Fibroblast of pulmonary artery (primary cell): ENCODE measurements around the gene RIPOR3.
A peak's percentile ranks its signal among the peaks of the same experiment; 100 is the strongest.

Source experiments
- DNase-seq: peaks from one replicate; pipeline ENCODE4 v3.0.0-alpha.2; 2010; ENCODE audit warnings: low read depth
- H3K4me3 ChIP-seq: replicated peaks from 2 replicates; pipeline ENCODE4 v1.5.1; 2011; ENCODE audit warnings: low read depth, mild to moderate bottlenecking, control low read depth, low read length, moderate library complexity
- CTCF ChIP-seq: IDR thresholded peaks from 2 replicates; pipeline ENCODE4 v1.5.1; 2011; ENCODE audit warnings: mild to moderate bottlenecking, control low read depth, low read length, inconsistent platforms; ENCODE audit errors: missing control alignments

The RIPOR3 gene

GRCh38 chr20:50668326-50668725 lies 23.0 kb downstream of the RIPOR3 start:
- TF ChIP-seq CTCF: no peak

DNA sequence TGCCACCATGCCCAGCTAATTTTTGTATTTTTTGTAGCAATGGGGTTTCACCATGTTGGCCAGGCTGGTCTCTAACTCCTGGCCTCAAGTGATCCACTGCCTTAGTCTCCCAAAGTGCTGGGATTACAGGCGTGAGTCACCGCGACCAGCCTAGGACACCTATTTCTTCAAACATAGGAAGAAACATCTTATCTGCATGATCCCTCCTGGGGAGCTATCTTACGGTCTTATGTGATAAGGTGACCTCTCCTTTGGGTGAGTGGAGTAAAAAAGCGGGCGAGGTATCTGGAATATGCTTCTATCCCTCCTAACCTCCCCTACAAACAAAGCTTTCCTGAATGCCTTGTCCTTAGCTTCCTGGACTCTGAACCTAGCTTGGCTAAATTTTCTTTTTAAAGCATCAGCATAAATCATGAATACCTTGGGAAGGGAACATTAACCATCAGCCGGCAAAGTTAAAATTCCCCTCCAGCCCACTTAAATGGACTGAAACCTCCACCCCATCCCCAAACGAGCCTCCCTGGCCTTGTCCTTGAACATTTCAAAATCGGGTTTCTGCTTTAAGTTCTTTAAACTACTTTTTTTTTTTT lies 24.5 kb downstream of the RIPOR3 start:
- DNase-seq: no peak
- TF ChIP-seq CTCF: no peak
- H3K4me3 ChIP-seq: no peak overlapping the region

More at GRCh38 chr20:50668326-50668725, 23.0 kb downstream of the RIPOR3 start:
- H3K4me3 ChIP-seq: no peak overlapping the region
- no peak for DNase-seq

- no peak overlapping the region for H3K4me3 ChIP-seq
- no peak for DNase-seq
- TF ChIP-seq CTCF: no peak
Observed at GRCh38 chr20:50664254-50664653, 27.1 kb downstream of the RIPOR3 start.

GRCh38 chr20:50663095-50663821 lies 28.1 kb downstream of the RIPOR3 start:
- no peak overlapping the region for H3K4me3 ChIP-seq
- DNase-seq: no peak
- no peak for TF ChIP-seq CTCF

DNA sequence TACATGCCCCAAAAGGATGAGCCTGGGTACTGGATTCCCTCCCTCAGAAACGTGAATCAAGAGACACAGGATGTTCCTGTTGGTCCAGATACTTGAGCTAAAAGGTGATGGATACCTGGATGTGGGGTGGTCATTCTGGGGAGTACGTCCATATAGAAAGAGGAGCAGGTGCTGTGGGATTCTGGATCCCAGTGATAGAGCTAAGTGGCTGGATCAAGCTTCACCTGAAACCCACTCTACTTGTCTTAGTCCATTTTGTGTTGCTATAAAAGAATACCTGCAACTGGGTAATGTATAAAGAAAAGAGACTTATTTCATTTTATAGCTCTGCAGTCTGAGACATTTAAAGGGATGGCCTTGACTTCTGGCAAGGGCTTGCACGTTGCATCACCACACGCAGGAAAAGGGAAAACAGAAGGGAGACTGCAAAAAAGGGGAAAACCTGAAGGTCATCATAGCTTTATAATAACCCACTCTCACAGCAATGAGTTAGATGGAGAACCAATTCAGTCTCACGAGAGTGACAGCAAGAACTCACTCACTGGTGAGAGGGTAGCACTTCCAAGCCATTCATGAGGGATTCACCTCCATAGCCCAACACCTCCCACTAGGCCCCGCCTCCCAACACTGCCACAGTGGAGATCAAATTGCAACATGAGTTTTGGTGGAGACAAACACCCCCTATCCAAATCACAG lies 31.2 kb downstream of the RIPOR3 start:
- no peak overlapping the region for H3K4me3 ChIP-seq
- no peak for DNase-seq
- no peak for TF ChIP-seq CTCF

DNA sequence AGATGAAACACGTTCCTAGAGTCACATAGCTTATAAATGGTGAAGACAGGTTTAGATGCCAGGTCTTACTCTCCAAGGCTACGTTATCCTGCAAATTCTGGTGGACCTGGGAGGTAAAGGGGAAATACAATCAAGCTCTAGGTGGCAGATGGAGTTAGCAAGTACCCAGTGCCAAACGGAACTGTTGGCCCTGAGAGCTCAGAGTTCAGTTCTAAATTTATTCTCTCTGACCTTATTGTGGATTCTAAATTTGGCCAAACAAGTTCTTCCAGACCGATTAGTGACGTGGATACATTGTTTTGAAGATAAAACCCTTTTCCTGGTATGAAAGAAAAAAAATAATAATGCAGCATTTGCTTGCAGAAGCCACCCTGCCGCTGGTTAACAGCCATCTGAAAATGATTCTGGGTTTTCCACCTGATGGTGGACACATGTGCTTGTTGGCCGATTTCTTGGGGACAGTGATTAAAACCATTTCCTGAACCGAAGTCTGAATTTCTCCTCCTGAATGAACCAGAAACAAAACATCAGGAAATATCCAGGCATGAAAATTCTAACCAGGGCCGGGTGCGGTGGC lies 32.5 kb downstream of the RIPOR3 start:
- peak; percentile 52 for DNase-seq
- no peak overlapping the region for H3K4me3 ChIP-seq
- no peak for TF ChIP-seq CTCF
